ENCODE data around the gene KIF1A.

GRCh38 chr2:240809276-240809675 is 10.7 kb downstream of the KIF1A start:
- TF ChIP-seq CTCF (conservative IDR thresholded peaks at IDR 0.05; ENCODE audit: low read depth, low read length) = no peak
- no peak for TF ChIP-seq EZH2 (IDR thresholded peaks at IDR 0.05; ENCODE audit: low read length, unreplicated experiment)
- no peak for TF ChIP-seq EZH2phosphoT487 (IDR thresholded peaks at IDR 0.05; ENCODE audit: borderline replicate concordance, low read length)
